ENCODE data around the gene NMRK2. TPM values are rescaled to one million over a fixed set of nuclear protein-coding genes. Genes with fewer than 3 reads are reported as not detected.

Gene NMRK2
- total RNA-seq, 1 experiment from 2014 or later = 60.0 TPM

DNA sequence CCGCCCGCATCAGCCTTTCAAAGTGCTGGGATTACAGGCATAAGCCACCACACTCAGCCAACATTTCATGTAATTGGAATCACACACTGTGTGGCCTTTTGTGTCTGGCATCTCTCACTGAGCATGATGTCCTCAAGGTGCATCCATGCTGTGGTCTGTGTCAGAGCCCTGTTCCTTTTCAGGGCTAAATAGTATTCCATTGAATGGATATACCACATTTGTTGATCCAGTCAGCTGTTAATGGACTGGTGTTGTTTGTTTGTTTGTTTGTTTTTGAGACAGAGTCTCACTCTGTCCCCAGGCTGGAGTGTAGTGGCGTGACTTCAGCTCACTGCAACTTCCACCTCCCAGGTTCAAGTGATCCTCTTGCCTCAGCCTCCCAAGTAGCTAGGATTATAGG is 34.4 kb upstream of the NMRK2 start:
- no peak overlapping the region for H2BK120ac ChIP-seq (ENCODE audit: low read depth, low read length, poor library complexity, severe bottlenecking)
- H3K56ac ChIP-seq (ENCODE audit: insufficient read length, low read depth, low read length) = no peak overlapping the region
- no peaks in the 10 kb centered on the region for H3K23me2 ChIP-seq (ENCODE audit: insufficient read length, low read depth, low read length, poor library complexity, severe bottlenecking)
- no peak overlapping the region for H3K14ac ChIP-seq (ENCODE audit: insufficient read depth, low read length)
- H3K18ac ChIP-seq (ENCODE audit: insufficient read length, low read depth, low read length) = no peak overlapping the region
- H3K9ac ChIP-seq (ENCODE audit: extremely low read depth, insufficient read length, low read length) = no peak overlapping the region
- H4K20me1 ChIP-seq (ENCODE audit: control insufficient read depth, insufficient read depth, insufficient read length) = no peaks in the 10 kb centered on the region
- no CpG with 5 or more reads among the region's 3 CpGs for WGBS (ENCODE audit: extremely low coverage, insufficient read length, low lambda C conversion rate)
- H3K9me3 ChIP-seq (ENCODE audit: control insufficient read depth, low read depth, low read length) = peaks cover 7% of the 10 kb centered on the region
- no peak overlapping the region for H3K4ac ChIP-seq (ENCODE audit: low read depth, low read length)
- Mint-ChIP-seq H3K27me3 (ENCODE audit: low read depth) (no peaks in the 10 kb centered on the region), H3K36me3 (ENCODE audit: insufficient read depth in 1 of 3, low read depth in 3 of 3) (peaks cover 13 to 27% (median 16%) of the 10 kb centered on the region in 3 experiments), H3K27ac (no peak overlapping the region), H3K9me3 (peaks cover 5 to 9% of the 10 kb centered on the region in 2 experiments), H3K4me3 (no peak overlapping the region), H3K4me1 (no peaks in the 10 kb centered on the region)
- H3K79me2 ChIP-seq (ENCODE audit: insufficient read depth, low read length) = no peaks in the 10 kb centered on the region
- H4K5ac ChIP-seq (ENCODE audit: insufficient read length, low read depth, low read length) = no peak overlapping the region
- no peak overlapping the region for H4K91ac ChIP-seq (ENCODE audit: insufficient read length, low read depth, low read length)
- H4K8ac ChIP-seq (replicated peaks; ENCODE audit: insufficient read length, low read depth, low read length) = no peak overlapping the region
- no peak overlapping the region for H2BK5ac ChIP-seq (ENCODE audit: insufficient read length, low read length)
- H2BK15ac ChIP-seq (ENCODE audit: low read depth, low read length) = no peak overlapping the region
- H3K27me3 ChIP-seq (ENCODE audit: insufficient read depth, low read length) = no peaks in the 10 kb centered on the region
- H3K4me1 ChIP-seq (ENCODE audit: insufficient read depth, low read length) = no peaks in the 10 kb centered on the region
- no peak overlapping the region for H3K27ac ChIP-seq (ENCODE audit: insufficient read length, low read depth, low read length)
- H2BK20ac ChIP-seq (ENCODE audit: low read depth, low read length, poor library complexity, severe bottlenecking) = no peak overlapping the region
- no peak overlapping the region for H3K23ac ChIP-seq (ENCODE audit: insufficient read length, low read depth, low read length)
- H3K79me1 ChIP-seq (ENCODE audit: insufficient read depth, low read depth, low read length, poor library complexity, severe bottlenecking) = no peaks in the 10 kb centered on the region
- TF ChIP-seq, protein P1, sequence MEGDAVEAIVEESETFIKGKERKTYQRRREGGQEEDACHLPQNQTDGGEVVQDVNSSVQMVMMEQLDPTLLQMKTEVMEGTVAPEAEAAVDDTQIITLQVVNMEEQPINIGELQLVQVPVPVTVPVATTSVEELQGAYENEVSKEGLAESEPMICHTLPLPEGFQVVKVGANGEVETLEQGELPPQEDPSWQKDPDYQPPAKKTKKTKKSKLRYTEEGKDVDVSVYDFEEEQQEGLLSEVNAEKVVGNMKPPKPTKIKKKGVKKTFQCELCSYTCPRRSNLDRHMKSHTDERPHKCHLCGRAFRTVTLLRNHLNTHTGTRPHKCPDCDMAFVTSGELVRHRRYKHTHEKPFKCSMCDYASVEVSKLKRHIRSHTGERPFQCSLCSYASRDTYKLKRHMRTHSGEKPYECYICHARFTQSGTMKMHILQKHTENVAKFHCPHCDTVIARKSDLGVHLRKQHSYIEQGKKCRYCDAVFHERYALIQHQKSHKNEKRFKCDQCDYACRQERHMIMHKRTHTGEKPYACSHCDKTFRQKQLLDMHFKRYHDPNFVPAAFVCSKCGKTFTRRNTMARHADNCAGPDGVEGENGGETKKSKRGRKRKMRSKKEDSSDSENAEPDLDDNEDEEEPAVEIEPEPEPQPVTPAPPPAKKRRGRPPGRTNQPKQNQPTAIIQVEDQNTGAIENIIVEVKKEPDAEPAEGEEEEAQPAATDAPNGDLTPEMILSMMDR (conservative IDR thresholded peaks at IDR 0.05) = no peak
- no peak for DNase-seq
- no peak overlapping the region for H2AFZ ChIP-seq (ENCODE audit: low read length)
- no peak overlapping the region for H3K4me2 ChIP-seq (ENCODE audit: insufficient read depth, insufficient read length, low read length)
- no peak overlapping the region for H3T11ph ChIP-seq (ENCODE audit: low read length)
- no peak overlapping the region for H2BK12ac ChIP-seq (ENCODE audit: insufficient read length, low read depth, low read length)
- no peak overlapping the region for H2AK5ac ChIP-seq (ENCODE audit: insufficient read length, low read length)
